ENCODE measurements around the gene PSAP. TPM values are rescaled to one million over a fixed set of nuclear protein-coding genes. Genes with fewer than 3 reads are reported as not detected.

PSAP gene
- total RNA-seq, 1 experiment from 2014 or later, result 490 TPM

- DNase-seq (ENCODE audit: low spot score), result no peak
These were observed 40.9 kb downstream of the PSAP start for GRCh38 chr10:71810048-71810750.

- DNase-seq (ENCODE audit: low spot score), result no peak
These were observed 41.4 kb downstream of the PSAP start for GRCh38 chr10:71809628-71810027.

- no peak for DNase-seq (ENCODE audit: low spot score)
These were observed 43.2 kb downstream of the PSAP start for GRCh38 chr10:71807557-71808510.

- no peak for DNase-seq (ENCODE audit: low spot score)
These were observed 44.1 kb downstream of the PSAP start for GRCh38 chr10:71806704-71807556.

- no peak for DNase-seq (ENCODE audit: low spot score)
These were observed 45.0 kb downstream of the PSAP start for GRCh38 chr10:71805776-71806703.

- no peak for DNase-seq (ENCODE audit: low spot score)
These were observed 47.0 kb downstream of the PSAP start for GRCh38 chr10:71804077-71804476.

- DNase-seq (ENCODE audit: low spot score), result no peak
These were observed 48.1 kb downstream of the PSAP start for GRCh38 chr10:71802715-71803488.

- DNase-seq (ENCODE audit: low spot score), result no peak
These were observed 48.8 kb downstream of the PSAP start for GRCh38 chr10:71802235-71802634.

GRCh38 chr10:71801361-71801760 is 49.7 kb downstream of the PSAP start:
- no peak for DNase-seq (ENCODE audit: low spot score)

GRCh38 chr10:71799608-71800453 is 51.2 kb downstream of the PSAP start:
- no peak for DNase-seq (ENCODE audit: low spot score)

GRCh38 chr10:71799112-71799511 is 51.9 kb downstream of the PSAP start:
- no peak for DNase-seq (ENCODE audit: low spot score)

- no peak for DNase-seq (ENCODE audit: low spot score)
These were observed 52.8 kb downstream of the PSAP start for GRCh38 chr10:71798308-71798624.

GRCh38 chr10:71797533-71798307 is 53.3 kb downstream of the PSAP start:
- no peak for DNase-seq (ENCODE audit: low spot score)

GRCh38 chr10:71796749-71797405 is 54.2 kb downstream of the PSAP start:
- no peak for DNase-seq (ENCODE audit: low spot score)

GRCh38 chr10:71795248-71795647 is 55.8 kb downstream of the PSAP start:
- no peak for DNase-seq (ENCODE audit: low spot score)

GRCh38 chr10:71790749-71791440 is 60.2 kb downstream of the PSAP start:
- DNase-seq (ENCODE audit: low spot score), result no peak

GRCh38 chr10:71789871-71790270 is 61.2 kb downstream of the PSAP start:
- no peak for DNase-seq (ENCODE audit: low spot score)

All from H4 (cell line).